Vagina (tissue), 2 donors: ENCODE results near the gene DENND1A. TPM values are rescaled to one million over a fixed set of nuclear protein-coding genes. Genes with fewer than 3 reads are reported as not detected.

Source experiments
- DNase-seq, 2 donors: peaks; one replicate each; pipeline ENCODE4 v3.0.0-alpha.2; 2017; ENCODE audit errors: extremely low spot score in 2 of 2
- H3K27ac ChIP-seq: fragments of 200-600 bp; sonication (generic); one replicate; pipeline ENCODE4 v1.5.1; 2019
- H3K27me3 ChIP-seq: fragments of 200-600 bp; sonication (generic); one replicate; pipeline ENCODE4 v1.5.1; 2019
- H3K36me3 ChIP-seq, 2 donors: fragments of 200-600 bp; sonication (generic); one replicate each; pipeline ENCODE4 v1.5.1; 2017 to 2019
- H3K4me1 ChIP-seq: fragments of 200-600 bp; sonication (generic); one replicate; pipeline ENCODE4 v1.5.1; 2019
- H3K4me3 ChIP-seq, 2 donors: fragments of 200-600 bp; sonication (generic); 1 replicate in 1 of 2; 2 replicates in 1 of 2; pipeline ENCODE4 v1.5.1; 2016 to 2019
- H3K9me3 ChIP-seq: fragments of 200-600 bp; sonication (generic); one replicate; pipeline ENCODE4 v1.5.1; 2019
- POLR2A ChIP-seq, 2 donors: fragments of 450-650 bp; IDR thresholded peaks; one replicate each; pipeline ENCODE4 v1.6.1; 2017; ENCODE audit warnings: antibody characterized with exemption in 2 of 2, mild to moderate bottlenecking in 2 of 2, moderate library complexity in 2 of 2
- POLR2AphosphoS5 ChIP-seq, 2 donors: sonication (generic); formaldehyde crosslinking; IDR thresholded peaks; one replicate each; pipeline ENCODE4 v1.9.0; 2017; ENCODE audit warnings: antibody characterized with exemption in 2 of 2, mild to moderate bottlenecking in 2 of 2, low read depth in 1 of 2; ENCODE audit not compliant: insufficient read depth in 1 of 2
- intact Hi-C: fragments of 100-400 bp; cut with DNase I; formaldehyde crosslinking; loops from one replicate; pipeline ENCODE4 v1.15.1; 2023
- total RNA-seq: library from RNA; depleted of rRNA; stranded (reverse); fragments of >200 nt; gene quantifications from one replicate; pipeline ENCODE4 v1.2.3, GENCODE V29; 2016
- TF ChIP-seq, protein P1 (sequence below), 3 experiments: fragments of 450-650 bp in 2 of 3; fragments of 200-600 bp in 1 of 3; sonication (generic) in 1 of 3; IDR thresholded peaks; one replicate each; pipeline ENCODE4 v1.5.1; 2017 to 2019; ENCODE audit warnings: antibody characterized with exemption in 3 of 3, mild to moderate bottlenecking in 2 of 3, moderate library complexity in 2 of 3

DENND1A gene
- total RNA-seq, 1 donor from 2014 or later: 20.4 TPM

DNA sequence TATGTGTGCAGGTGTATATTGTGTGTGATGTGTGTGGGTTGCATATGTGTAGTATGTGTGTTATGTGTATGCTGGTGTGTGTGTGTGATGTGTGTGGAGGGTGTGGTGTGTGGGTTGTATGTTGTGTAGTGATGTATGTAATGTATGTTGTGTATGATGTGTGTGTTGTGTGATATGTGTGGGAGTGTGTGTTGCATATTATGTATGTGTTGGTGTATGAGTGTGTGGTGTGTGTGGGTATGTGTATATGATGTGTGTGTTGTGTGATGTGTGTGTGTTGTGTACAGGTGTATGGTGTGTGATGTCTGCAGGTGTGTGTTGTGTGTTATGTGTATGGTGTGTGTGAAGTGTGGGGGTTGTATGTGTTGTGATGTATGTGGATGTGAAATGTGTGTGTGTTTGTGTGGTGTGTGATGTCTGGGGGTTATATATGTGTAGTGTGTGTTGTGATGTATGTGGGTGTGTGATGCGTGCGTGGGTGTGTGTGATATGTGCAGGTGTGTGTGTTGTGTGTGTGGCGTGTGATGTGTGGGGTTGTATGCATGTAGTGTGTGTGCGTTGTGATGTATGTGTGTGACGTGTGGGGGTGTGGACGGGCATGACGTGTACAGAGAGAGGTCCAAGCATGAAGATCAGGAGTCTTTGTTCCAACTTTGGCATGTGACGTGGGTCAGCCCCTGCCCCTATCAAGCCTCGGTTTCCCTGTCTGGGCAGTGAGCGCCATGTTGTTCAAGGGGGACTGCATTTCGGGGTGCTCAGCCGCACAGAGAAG is 582.5 kb downstream of the DENND1A start:
- intact Hi-C loops: no loop called here
- Histone ChIP-seq H3K4me3 (no peak overlapping the region), H3K27ac (no peak overlapping the region), H3K4me1 (peaks cover 23% of the 10 kb centered on the region), H3K9me3 (no peaks in the 10 kb centered on the region), H3K36me3 (no peaks in the 10 kb centered on the region), H3K27me3 (no peaks in the 10 kb centered on the region)
- TF ChIP-seq POLR2A (IDR thresholded peaks at IDR 0.05): no peak
- TF ChIP-seq, protein P1, sequence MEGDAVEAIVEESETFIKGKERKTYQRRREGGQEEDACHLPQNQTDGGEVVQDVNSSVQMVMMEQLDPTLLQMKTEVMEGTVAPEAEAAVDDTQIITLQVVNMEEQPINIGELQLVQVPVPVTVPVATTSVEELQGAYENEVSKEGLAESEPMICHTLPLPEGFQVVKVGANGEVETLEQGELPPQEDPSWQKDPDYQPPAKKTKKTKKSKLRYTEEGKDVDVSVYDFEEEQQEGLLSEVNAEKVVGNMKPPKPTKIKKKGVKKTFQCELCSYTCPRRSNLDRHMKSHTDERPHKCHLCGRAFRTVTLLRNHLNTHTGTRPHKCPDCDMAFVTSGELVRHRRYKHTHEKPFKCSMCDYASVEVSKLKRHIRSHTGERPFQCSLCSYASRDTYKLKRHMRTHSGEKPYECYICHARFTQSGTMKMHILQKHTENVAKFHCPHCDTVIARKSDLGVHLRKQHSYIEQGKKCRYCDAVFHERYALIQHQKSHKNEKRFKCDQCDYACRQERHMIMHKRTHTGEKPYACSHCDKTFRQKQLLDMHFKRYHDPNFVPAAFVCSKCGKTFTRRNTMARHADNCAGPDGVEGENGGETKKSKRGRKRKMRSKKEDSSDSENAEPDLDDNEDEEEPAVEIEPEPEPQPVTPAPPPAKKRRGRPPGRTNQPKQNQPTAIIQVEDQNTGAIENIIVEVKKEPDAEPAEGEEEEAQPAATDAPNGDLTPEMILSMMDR (IDR thresholded peaks at IDR 0.05): no peak
- TF ChIP-seq POLR2AphosphoS5 (IDR thresholded peaks at IDR 0.05; ENCODE audit: insufficient read depth in 1 of 2, low read depth in 1 of 2): no peak
- no peak for DNase-seq

DNA sequence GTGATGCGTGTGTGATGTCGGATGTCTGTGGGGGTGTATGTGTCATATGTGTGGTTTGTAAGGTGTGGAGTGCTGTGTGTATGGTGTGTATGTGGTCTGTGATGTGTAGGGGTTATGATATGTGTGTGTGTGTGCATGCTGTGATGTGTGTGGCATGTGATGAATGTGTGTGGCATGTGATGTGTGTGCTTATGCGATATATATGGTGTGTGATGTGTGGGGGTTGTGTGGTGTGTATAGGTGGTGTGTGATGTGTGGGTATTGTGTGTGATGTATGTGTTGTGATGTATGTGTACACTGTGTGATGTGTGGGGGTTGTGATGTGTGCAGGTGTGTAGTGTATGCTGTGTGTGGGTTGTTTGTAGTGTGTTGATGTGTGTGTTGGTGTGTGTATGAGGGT is 583.1 kb downstream of the DENND1A start:
- Histone ChIP-seq H3K4me1 (peaks cover 23% of the 10 kb centered on the region), H3K27ac (no peak overlapping the region), H3K27me3 (no peaks in the 10 kb centered on the region), H3K4me3 (no peak overlapping the region), H3K36me3 (no peaks in the 10 kb centered on the region), H3K9me3 (no peaks in the 10 kb centered on the region)
- intact Hi-C loops: no loop called here
- DNase-seq: no peak
- no peak for TF ChIP-seq POLR2A (IDR thresholded peaks at IDR 0.05)
- TF ChIP-seq POLR2AphosphoS5 (IDR thresholded peaks at IDR 0.05; ENCODE audit: insufficient read depth in 1 of 2, low read depth in 1 of 2): no peak
- TF ChIP-seq, protein P1 (IDR thresholded peaks at IDR 0.05): no peak

DNA sequence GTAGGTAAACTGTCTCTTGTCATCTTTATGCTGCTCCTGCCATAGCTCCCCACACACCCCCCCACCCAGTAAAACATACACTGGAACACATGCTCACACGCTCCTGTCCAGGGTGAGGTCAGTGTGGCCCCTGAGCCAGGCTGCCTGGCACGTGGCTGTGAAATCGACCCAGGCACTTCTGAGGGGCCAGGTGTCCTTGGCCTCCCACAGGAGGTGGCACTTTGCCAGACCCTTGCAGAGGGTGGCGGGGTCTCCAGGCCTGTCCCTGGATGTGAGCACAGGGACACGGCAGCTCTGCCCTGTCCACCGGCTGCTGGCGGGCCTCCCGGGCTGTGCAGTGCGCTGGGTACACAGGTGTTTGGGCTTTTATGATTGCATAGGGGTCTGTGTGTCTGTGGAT is 583.9 kb downstream of the DENND1A start:
- Histone ChIP-seq H3K4me1 (peaks cover 23% of the 10 kb centered on the region), H3K27me3 (no peaks in the 10 kb centered on the region), H3K27ac (no peak overlapping the region), H3K36me3 (no peaks in the 10 kb centered on the region), H3K4me3 (no peak overlapping the region), H3K9me3 (no peaks in the 10 kb centered on the region)
- no peak for DNase-seq
- intact Hi-C loops: no loop called here
- TF ChIP-seq POLR2A (IDR thresholded peaks at IDR 0.05): no peak
- no peak for TF ChIP-seq POLR2AphosphoS5 (IDR thresholded peaks at IDR 0.05; ENCODE audit: insufficient read depth in 1 of 2, low read depth in 1 of 2)
- TF ChIP-seq, protein P1 (IDR thresholded peaks at IDR 0.05): no peak

DNA sequence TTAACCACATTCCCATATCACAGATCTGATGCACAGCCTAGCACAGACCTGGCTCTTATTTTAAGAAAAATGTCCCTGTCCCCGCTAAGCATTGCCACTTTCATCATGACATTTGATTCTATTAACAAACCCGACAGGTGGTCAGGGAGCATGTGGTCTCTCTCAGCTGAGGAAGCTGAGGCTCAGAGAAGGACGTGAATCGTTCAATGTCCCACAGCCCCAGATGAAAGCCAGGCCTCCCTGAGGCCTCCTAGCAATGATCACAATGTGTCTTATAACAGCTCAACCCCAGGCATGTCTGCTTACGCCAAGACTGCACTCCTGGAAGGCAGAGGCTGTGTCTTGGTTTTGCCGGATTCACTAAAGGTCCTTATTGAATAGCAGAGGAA is 584.4 kb downstream of the DENND1A start:
- Histone ChIP-seq H3K36me3 (no peaks in the 10 kb centered on the region), H3K4me1 (peaks cover 23% of the 10 kb centered on the region), H3K27ac (no peak overlapping the region), H3K27me3 (no peaks in the 10 kb centered on the region), H3K4me3 (no peak overlapping the region), H3K9me3 (no peaks in the 10 kb centered on the region)
- TF ChIP-seq, protein P1 (IDR thresholded peaks at IDR 0.05): no peak
- TF ChIP-seq POLR2A (IDR thresholded peaks at IDR 0.05) (no peak), POLR2AphosphoS5 (IDR thresholded peaks at IDR 0.05; ENCODE audit: insufficient read depth in 1 of 2, low read depth in 1 of 2) (no peak)
- DNase-seq: no peak
- intact Hi-C loops: no loop called here

DNA sequence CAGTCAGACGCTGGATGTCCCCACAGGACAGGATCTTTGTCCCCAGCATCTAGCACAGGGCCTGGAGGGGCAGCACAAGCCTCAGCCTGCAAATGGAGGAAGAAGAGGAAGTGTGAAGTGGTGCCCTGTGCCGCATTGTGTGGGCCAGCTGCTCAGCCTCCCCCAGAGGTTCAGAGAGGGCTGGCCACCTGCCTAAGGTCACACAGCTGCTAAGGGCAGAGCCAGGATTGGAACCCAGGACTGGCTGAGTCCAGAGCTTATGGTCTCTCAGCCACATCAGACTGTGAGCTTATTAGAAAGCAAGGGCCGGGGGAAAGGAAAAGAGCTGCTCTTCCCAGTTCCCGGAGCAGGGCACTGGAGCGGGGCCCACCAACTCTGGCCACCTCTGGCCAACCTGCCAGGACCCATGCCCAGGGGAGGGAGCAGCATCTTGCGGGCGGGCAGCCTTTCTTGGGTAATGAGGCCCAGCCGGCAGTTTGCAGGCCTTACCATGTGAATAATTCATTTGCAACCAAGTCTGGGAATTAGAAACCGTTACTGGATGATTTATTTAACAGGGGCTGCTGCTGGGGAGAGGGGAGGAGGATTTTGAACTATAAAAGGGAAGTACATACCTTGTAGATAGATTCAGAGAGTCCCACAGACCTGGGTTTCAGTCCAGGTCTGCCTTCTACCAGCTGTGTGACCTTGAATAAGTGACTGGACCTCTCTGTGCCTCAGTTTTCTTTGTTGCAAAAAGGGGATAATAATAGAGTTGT is 585.6 kb downstream of the DENND1A start:
- H3K36me3 ChIP-seq: no peaks in the 10 kb centered on the region
- TF ChIP-seq POLR2A (IDR thresholded peaks at IDR 0.05): no peak
- no peak for TF ChIP-seq POLR2AphosphoS5 (IDR thresholded peaks at IDR 0.05; ENCODE audit: insufficient read depth in 1 of 2, low read depth in 1 of 2)
- TF ChIP-seq, protein P1 (IDR thresholded peaks at IDR 0.05): no peak
- no peak overlapping the region for H3K27ac ChIP-seq
- no peaks in the 10 kb centered on the region for H3K9me3 ChIP-seq
- intact Hi-C loops: no loop called here
- no peaks in the 10 kb centered on the region for H3K27me3 ChIP-seq
- no peak overlapping the region for H3K4me3 ChIP-seq
- DNase-seq: no peak
- H3K4me1 ChIP-seq: peaks cover 35% of the 10 kb centered on the region
